OCI-LY1 (cell line): ENCODE measurements around the gene CCT2.

Experiments used
- H2AFZ ChIP-seq: fragments of 200-600 bp; sonication (generic), shearing (Covaris generic); 2 replicates; pipeline ENCODE4 v1.6.0; 2014; ENCODE audit warnings: antibody characterized with exemption, mild to moderate bottlenecking, low read length
- H3F3A ChIP-seq: fragments of 200-600 bp; sonication (generic), shearing (Covaris generic); 2 replicates; pipeline ENCODE4 v1.6.0; 2014; ENCODE audit warnings: mild to moderate bottlenecking, antibody characterized with exemption, low read length, moderate library complexity; ENCODE audit not compliant: insufficient read depth
- H3K27ac ChIP-seq: fragments of 200-600 bp; sonication (generic); 2 replicates; pipeline ENCODE4 v1.5.1; 2014; ENCODE audit warnings: low read length, mixed run types, mild to moderate bottlenecking, low read depth; ENCODE audit not compliant: poor library complexity, severe bottlenecking
- H3K27me3 ChIP-seq: fragments of 200-600 bp; sonication (generic); 2 replicates; pipeline ENCODE4 v1.6.0; 2014; ENCODE audit warnings: antibody characterized with exemption, mild to moderate bottlenecking, low read length, moderate library complexity; ENCODE audit not compliant: insufficient read depth
- H3K36me3 ChIP-seq: fragments of 200-600 bp; sonication (generic); 2 replicates; pipeline ENCODE4 v1.6.1; 2014; ENCODE audit warnings: mild to moderate bottlenecking, antibody characterized with exemption, low read length, moderate library complexity, mixed read lengths; ENCODE audit not compliant: insufficient read depth
- H3K4me1 ChIP-seq: fragments of 200-600 bp; sonication (generic); 2 replicates; pipeline ENCODE4 v1.5.1; 2014; ENCODE audit warnings: mild to moderate bottlenecking, low read length, moderate library complexity; ENCODE audit not compliant: insufficient read depth, severe bottlenecking
- H3K4me2 ChIP-seq: fragments of 200-600 bp; sonication (generic), shearing (Covaris generic); 2 replicates; pipeline ENCODE4 v1.6.1; 2014; ENCODE audit warnings: low read length
- H3K4me3 ChIP-seq: fragments of 200-600 bp; sonication (generic); 2 replicates; pipeline ENCODE4 v1.5.1; 2014; ENCODE audit warnings: low read length, low read depth, mild to moderate bottlenecking, mixed read lengths; ENCODE audit not compliant: poor library complexity, severe bottlenecking
- H3K79me2 ChIP-seq: fragments of 200-600 bp; shearing (Covaris generic); 2 replicates; pipeline ENCODE4 v1.6.1; 2016; ENCODE audit warnings: mixed run types, low read length, mixed read lengths; ENCODE audit not compliant: insufficient read depth
- H3K9ac ChIP-seq: fragments of 200-600 bp; sonication (generic), shearing (Covaris generic); 2 replicates; pipeline ENCODE4 v1.6.1; 2014; ENCODE audit warnings: mild to moderate bottlenecking, low read length, mixed read lengths
- H3K9me2 ChIP-seq: fragments of 200-600 bp; sonication (generic), shearing (Covaris generic); 2 replicates; pipeline ENCODE4 v1.6.1; 2014; ENCODE audit warnings: low read depth, mild to moderate bottlenecking, low read length, mixed read lengths
- H3K9me3 ChIP-seq: fragments of 200-600 bp; shearing (Covaris generic); 2 replicates; pipeline ENCODE4 v1.6.1; 2014; ENCODE audit warnings: low read length, mixed read lengths
- H4K20me1 ChIP-seq: fragments of 200-600 bp; sonication (generic), shearing (Covaris generic); 2 replicates; pipeline ENCODE4 v1.6.0; 2016; ENCODE audit warnings: mild to moderate bottlenecking, low read length; ENCODE audit not compliant: insufficient read depth
- CTCF ChIP-seq: fragments of 200-600 bp; sonication (generic), shearing (Covaris generic); IDR thresholded peaks from 2 replicates; pipeline ENCODE4 v1.5.1; 2017; ENCODE audit warnings: mild to moderate bottlenecking, antibody characterized with exemption, low read length, moderate library complexity, mixed read lengths
- EZH2 ChIP-seq: fragments of 200-600 bp; sonication (generic), shearing (Covaris generic); IDR thresholded peaks from 2 replicates; pipeline ENCODE4 v1.8.0; 2017; ENCODE audit warnings: borderline replicate concordance, mixed run types, mild to moderate bottlenecking, antibody characterized with exemption, low read length, moderate library complexity, mixed read lengths

CCT2 gene

GRCh38 chr12:69608114-69608513 is 22.9 kb downstream of the CCT2 start:
- Histone ChIP-seq H4K20me1 (no peaks in the 10 kb centered on the region), H3K4me1 (no peaks in the 10 kb centered on the region), H3K36me3 (peaks cover 5% of the 10 kb centered on the region), H2AFZ (no peak overlapping the region), H3K27ac (no peak overlapping the region), H3F3A (0 out of 2 replicates have a peak, but pooled peaks cover under 1% of the 10 kb centered on the region), H3K79me2 (no peaks in the 10 kb centered on the region), H3K4me3 (no peak overlapping the region), H3K9me2 (no peaks in the 10 kb centered on the region), H3K9me3 (no peaks in the 10 kb centered on the region), H3K4me2 (no peak overlapping the region), H3K9ac (no peak overlapping the region), H3K27me3 (no peaks in the 10 kb centered on the region)
- no peak for TF ChIP-seq EZH2
- TF ChIP-seq CTCF: no peak

- H3K9me3 ChIP-seq: no peaks in the 10 kb centered on the region
- no peaks in the 10 kb centered on the region for H3F3A ChIP-seq
- no peak overlapping the region for H3K27ac ChIP-seq
- H3K4me3 ChIP-seq: no peak overlapping the region
- H4K20me1 ChIP-seq: no peaks in the 10 kb centered on the region
- H3K4me2 ChIP-seq: no peak overlapping the region
- H3K36me3 ChIP-seq: no peaks in the 10 kb centered on the region; the same call in 1 of the 2 replicates
- no peaks in the 10 kb centered on the region for H3K9me2 ChIP-seq
- no peaks in the 10 kb centered on the region for H3K27me3 ChIP-seq
- no peak for TF ChIP-seq EZH2
- no peak for TF ChIP-seq CTCF
- no peak overlapping the region for H2AFZ ChIP-seq
- no peaks in the 10 kb centered on the region for H3K4me1 ChIP-seq
- no peaks in the 10 kb centered on the region for H3K79me2 ChIP-seq
- H3K9ac ChIP-seq: no peak overlapping the region
Observed at GRCh38 chr12:69610126-69610525, 24.9 kb downstream of the CCT2 start.

GRCh38 chr12:69610729-69611128 is 25.5 kb downstream of the CCT2 start, which contains the start of gene LRRC10:
LRRC10 (minus strand) TSS chr12:69610907; CDS start chr12:69610838, 69 bp downstream.
- no peaks in the 10 kb centered on the region for H4K20me1 ChIP-seq
- no peak within 1 kb of the TSS for H3K9ac ChIP-seq
- no peak within 1 kb of the TSS for H2AFZ ChIP-seq
- TF ChIP-seq CTCF: no peak
- no peak for TF ChIP-seq EZH2
- H3K4me2 ChIP-seq: no peak within 1 kb of the TSS
- H3F3A ChIP-seq: no peaks in the 10 kb centered on the region
- H3K27me3 ChIP-seq: 0 out of 2 replicates have a peak, but pooled peaks cover 1% of the 10 kb centered on the region
- no peak within 1 kb of the TSS for H3K27ac ChIP-seq
- no peaks in the 10 kb centered on the region; the same call in 1 of the 2 replicates for H3K36me3 ChIP-seq
- no peaks in the 10 kb centered on the region for H3K79me2 ChIP-seq
- H3K9me2 ChIP-seq: no peaks in the 10 kb centered on the region
- H3K4me3 ChIP-seq: no peak within 1 kb of the TSS
- H3K4me1 ChIP-seq: no peaks in the 10 kb centered on the region
- no peaks in the 10 kb centered on the region for H3K9me3 ChIP-seq
